Loucy (cell line): ENCODE data around the gene PPP1R13B.

Experiments
- H2AFZ ChIP-seq: fragments of 200-600 bp; sonication (generic); 2 replicates; pipeline ENCODE4 v1.6.0; 2016; ENCODE audit warnings: antibody characterized with exemption, mild to moderate bottlenecking, low read length, moderate library complexity
- H3F3A ChIP-seq: fragments of 200-600 bp; 2 replicates; pipeline ENCODE4 v1.6.0; 2016; ENCODE audit warnings: antibody characterized with exemption, low read depth, mild to moderate bottlenecking
- H3K27me3 ChIP-seq: fragments of 200-600 bp; sonication (generic); 2 replicates; pipeline ENCODE4 v1.6.1; 2014; ENCODE audit warnings: low read length, mild to moderate bottlenecking; ENCODE audit not compliant: insufficient read depth, poor library complexity, severe bottlenecking
- H3K36me3 ChIP-seq: fragments of 200-600 bp; sonication (generic); 2 replicates; pipeline ENCODE4 v1.6.1; 2016; ENCODE audit warnings: low read length; ENCODE audit not compliant: insufficient read depth
- H3K4me1 ChIP-seq: fragments of 200-600 bp; sonication (generic); 2 replicates; pipeline ENCODE4 v1.5.1; 2014; ENCODE audit warnings: low read length, mild to moderate bottlenecking; ENCODE audit not compliant: insufficient read depth, poor library complexity, severe bottlenecking
- H3K4me2 ChIP-seq: fragments of 200-600 bp; sonication (generic); 2 replicates; pipeline ENCODE4 v1.6.0; 2014; ENCODE audit warnings: antibody characterized with exemption, low read length, low read depth, mild to moderate bottlenecking; ENCODE audit not compliant: poor library complexity, severe bottlenecking
- H3K4me3 ChIP-seq: fragments of 200-600 bp; sonication (generic); 2 replicates; pipeline ENCODE4 v1.5.1; 2014; ENCODE audit warnings: low read length, mild to moderate bottlenecking, mixed read lengths; ENCODE audit not compliant: poor library complexity, severe bottlenecking
- H3K79me2 ChIP-seq: fragments of 200-600 bp; sonication (generic); 2 replicates; pipeline ENCODE4 v1.6.1; 2014; ENCODE audit warnings: low read length; ENCODE audit not compliant: insufficient read depth
- H3K9ac ChIP-seq: fragments of 200-600 bp; sonication (generic); 2 replicates; pipeline ENCODE4 v1.6.0; 2014; ENCODE audit warnings: mild to moderate bottlenecking, low read depth, low read length, moderate library complexity; ENCODE audit not compliant: poor library complexity, severe bottlenecking
- H3K9me2 ChIP-seq: fragments of 200-600 bp; sonication (generic); replicated peaks from 2 replicates; pipeline ENCODE4 v1.6.1; 2016; ENCODE audit warnings: low read depth, low read length, mixed read lengths
- H3K9me3 ChIP-seq: fragments of 200-600 bp; sonication (generic); 2 replicates; pipeline ENCODE4 v1.6.1; 2014; ENCODE audit warnings: mild to moderate bottlenecking, antibody characterized with exemption, low read length, low read depth; ENCODE audit not compliant: insufficient read depth
- H4K20me1 ChIP-seq: fragments of 200-600 bp; sonication (generic); 2 replicates; pipeline ENCODE4 v1.6.0; 2014; ENCODE audit warnings: antibody characterized with exemption, low read length, mild to moderate bottlenecking; ENCODE audit not compliant: insufficient read depth, poor library complexity, severe bottlenecking
- EZH2phosphoT487 ChIP-seq: fragments of 200-600 bp; IDR thresholded peaks from 2 replicates; pipeline ENCODE4 v1.6.1; 2018; ENCODE audit warnings: antibody characterized with exemption, mild to moderate bottlenecking, moderate library complexity, borderline replicate concordance
- TF ChIP-seq, protein P1 (sequence below): fragments of 200-600 bp; sonication (generic); conservative IDR thresholded peaks from 2 replicates; pipeline ENCODE4 v1.5.1; 2014; ENCODE audit warnings: mild to moderate bottlenecking, antibody characterized with exemption, low read length

PPP1R13B gene

DNA sequence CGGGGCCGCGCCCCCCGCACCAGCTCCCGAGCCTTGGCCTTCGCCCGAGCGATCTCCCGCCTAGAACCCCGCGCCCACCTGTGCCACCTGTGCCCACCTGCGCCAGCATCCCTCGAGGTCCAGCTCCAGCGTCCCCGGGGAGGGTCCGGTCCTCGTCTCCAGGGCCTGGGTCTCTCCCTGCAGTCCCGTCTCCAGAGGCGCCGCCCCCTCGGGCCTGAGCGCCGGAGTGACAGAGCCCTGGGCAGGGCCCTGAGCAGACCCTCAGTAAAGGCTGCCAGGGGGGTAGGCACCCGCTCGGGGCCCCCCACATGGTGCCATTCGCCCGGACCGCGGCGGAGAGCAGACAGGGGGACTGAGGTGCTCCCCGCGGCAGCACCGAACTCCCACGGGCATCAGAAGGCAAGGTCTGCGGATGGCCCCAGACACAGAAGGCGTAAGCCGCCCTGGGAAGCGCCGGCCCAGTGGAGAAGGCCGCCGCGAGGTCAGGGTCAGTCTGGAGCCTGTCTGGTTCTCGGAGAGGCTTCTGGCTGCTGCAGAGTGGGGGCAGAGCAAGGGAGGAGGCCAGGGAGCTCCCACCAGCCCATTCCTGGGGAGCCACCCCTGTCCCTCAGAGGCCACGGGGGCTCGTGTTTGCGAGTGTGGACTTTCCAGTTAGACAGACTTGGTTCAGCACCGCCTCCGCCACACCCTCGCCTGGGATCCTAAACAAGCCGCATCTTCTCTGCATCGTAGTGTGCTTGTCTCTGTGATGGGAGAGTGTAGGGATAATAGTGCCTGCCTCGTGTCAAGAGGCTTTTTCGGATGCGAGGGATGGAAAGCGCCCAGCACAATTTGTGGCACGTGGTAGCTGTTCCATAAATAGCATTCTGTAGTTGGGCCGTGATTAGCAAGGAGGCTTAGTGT is 1.1 kb upstream of the PPP1R13B start:
- Histone ChIP-seq H3K9me2 (no peaks in the 10 kb centered on the region), H3K4me2 (peak overlapping the region; percentile 22), H4K20me1 (peaks cover 11% of the 10 kb centered on the region), H3K79me2 (peaks cover 14% of the 10 kb centered on the region; the same call in 1 of the 2 replicates), H3K27me3 (no peaks in the 10 kb centered on the region), H3K4me3 (peak overlapping the region; percentile 74), H3F3A (no peaks in the 10 kb centered on the region), H3K9ac (no peak overlapping the region), H3K4me1 (peaks cover 16% of the 10 kb centered on the region), H2AFZ (no peak overlapping the region), H3K9me3 (no peaks in the 10 kb centered on the region), H3K36me3 (no peaks in the 10 kb centered on the region)
- TF ChIP-seq, protein P1, sequence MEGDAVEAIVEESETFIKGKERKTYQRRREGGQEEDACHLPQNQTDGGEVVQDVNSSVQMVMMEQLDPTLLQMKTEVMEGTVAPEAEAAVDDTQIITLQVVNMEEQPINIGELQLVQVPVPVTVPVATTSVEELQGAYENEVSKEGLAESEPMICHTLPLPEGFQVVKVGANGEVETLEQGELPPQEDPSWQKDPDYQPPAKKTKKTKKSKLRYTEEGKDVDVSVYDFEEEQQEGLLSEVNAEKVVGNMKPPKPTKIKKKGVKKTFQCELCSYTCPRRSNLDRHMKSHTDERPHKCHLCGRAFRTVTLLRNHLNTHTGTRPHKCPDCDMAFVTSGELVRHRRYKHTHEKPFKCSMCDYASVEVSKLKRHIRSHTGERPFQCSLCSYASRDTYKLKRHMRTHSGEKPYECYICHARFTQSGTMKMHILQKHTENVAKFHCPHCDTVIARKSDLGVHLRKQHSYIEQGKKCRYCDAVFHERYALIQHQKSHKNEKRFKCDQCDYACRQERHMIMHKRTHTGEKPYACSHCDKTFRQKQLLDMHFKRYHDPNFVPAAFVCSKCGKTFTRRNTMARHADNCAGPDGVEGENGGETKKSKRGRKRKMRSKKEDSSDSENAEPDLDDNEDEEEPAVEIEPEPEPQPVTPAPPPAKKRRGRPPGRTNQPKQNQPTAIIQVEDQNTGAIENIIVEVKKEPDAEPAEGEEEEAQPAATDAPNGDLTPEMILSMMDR, result no peak
- no peak for TF ChIP-seq EZH2phosphoT487

DNA sequence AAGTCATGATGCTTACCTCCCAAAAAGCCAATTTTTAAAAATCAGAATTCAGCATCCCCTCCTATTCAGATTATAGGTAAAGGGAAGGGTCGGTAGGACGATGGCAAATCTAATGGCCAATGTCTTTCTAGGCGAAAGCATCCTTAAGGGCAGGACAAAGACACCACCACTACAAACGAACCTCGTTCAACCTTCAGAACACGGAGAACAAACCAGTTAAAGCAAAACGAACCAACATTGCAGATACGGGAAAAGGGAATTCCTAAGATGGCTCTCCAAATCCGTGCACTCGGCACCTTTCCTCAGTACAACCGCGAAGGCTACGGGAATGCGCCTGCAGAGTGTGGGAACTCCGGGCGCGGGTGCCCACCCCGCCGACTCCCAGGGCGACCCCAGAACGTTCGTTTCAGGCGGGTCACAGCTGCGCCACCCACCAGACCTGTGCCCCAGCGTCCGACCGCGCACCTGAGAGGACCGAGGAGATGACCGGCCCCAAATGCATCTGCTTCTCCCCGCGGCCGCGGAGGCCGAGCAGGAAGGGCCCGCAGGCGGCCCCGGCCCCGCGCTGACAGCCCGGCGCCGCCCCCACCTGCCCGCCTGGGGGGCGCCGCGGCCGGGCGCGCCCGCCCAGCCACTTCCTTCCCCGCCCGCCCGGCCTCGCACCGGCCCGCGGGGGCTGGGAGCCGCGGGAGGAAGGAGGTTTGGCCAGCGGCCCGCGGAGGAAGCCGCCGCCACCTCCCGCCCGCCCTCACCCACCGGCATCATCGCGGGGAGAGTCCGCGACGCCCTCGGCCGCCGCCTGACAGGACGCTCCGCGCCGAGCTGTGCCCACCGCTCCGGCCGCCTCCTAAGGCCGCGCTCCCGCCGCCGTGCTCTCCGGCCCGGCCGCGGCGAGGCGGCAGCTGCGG is 578 bp downstream of the PPP1R13B start:
- H3K36me3 ChIP-seq, result no peaks in the 10 kb centered on the region
- TF ChIP-seq EZH2phosphoT487, result no peak
- TF ChIP-seq, protein P1, result no peak
- no peaks in the 10 kb centered on the region for H3F3A ChIP-seq
- no peaks in the 10 kb centered on the region for H3K9me2 ChIP-seq
- no peaks in the 10 kb centered on the region for H3K9me3 ChIP-seq
- H3K4me2 ChIP-seq, result peak overlapping the region; percentile 97
- H3K4me3 ChIP-seq, result peak overlapping the region; percentile 78
- H4K20me1 ChIP-seq, result peaks cover 11% of the 10 kb centered on the region
- H3K9ac ChIP-seq, result peak overlapping the region; percentile 66
- peaks cover 16% of the 10 kb centered on the region for H3K4me1 ChIP-seq
- H2AFZ ChIP-seq, result peak overlapping the region; percentile 39
- H3K79me2 ChIP-seq, result peaks cover 14% of the 10 kb centered on the region; the same call in 1 of the 2 replicates
- no peaks in the 10 kb centered on the region for H3K27me3 ChIP-seq

DNA sequence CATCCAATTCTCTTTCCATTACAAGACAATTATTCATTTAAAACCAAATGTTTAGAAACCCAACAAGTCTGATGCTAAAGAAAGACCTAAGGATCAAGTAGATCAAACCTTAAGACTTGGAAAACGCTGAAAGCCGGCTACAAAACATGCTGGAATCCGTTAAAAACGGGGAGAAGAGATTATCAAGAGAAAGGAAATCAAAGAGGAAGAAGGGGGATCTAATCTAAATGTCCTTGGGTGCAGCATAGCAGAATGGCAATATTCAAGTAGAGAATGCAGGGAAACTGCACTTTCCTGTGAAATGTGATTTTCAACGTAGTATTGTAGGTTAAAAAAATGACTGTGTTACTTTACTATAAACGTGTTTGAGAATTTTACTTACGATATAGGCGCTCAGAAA is 1.3 kb downstream of the PPP1R13B start:
- Histone ChIP-seq H3K9me3 (no peaks in the 10 kb centered on the region), H3K9ac (peak overlapping the region; percentile 66), H3K4me1 (peaks cover 16% of the 10 kb centered on the region), H3F3A (no peaks in the 10 kb centered on the region), H3K79me2 (peaks cover 14% of the 10 kb centered on the region; the same call in 1 of the 2 replicates), H3K36me3 (no peaks in the 10 kb centered on the region), H3K9me2 (no peaks in the 10 kb centered on the region), H2AFZ (no peak overlapping the region), H4K20me1 (peaks cover 11% of the 10 kb centered on the region), H3K4me3 (peak overlapping the region; percentile 78), H3K4me2 (peak overlapping the region; percentile 97), H3K27me3 (no peaks in the 10 kb centered on the region)
- TF ChIP-seq, protein P1, result no peak
- TF ChIP-seq EZH2phosphoT487, result no peak
